Osteocyte (in vitro differentiated cells): ENCODE measurements around the gene LYSET. TPM values are rescaled to one million over a fixed set of nuclear protein-coding genes. Genes with fewer than 3 reads are reported as not detected.

Experiments
- DNase-seq: peaks from one replicate; pipeline ENCODE4 v3.0.0; 2021; ENCODE audit warnings: mixed read lengths; ENCODE audit not compliant: unreplicated experiment; ENCODE audit errors: extremely low spot score
- H3K27ac Mint-ChIP-seq: one replicate; pipeline ENCODE4 v1.8.0; 2021; ENCODE audit warnings: mild to moderate bottlenecking, mixed read lengths; ENCODE audit not compliant: unreplicated experiment
- H3K27me3 Mint-ChIP-seq: one replicate; pipeline ENCODE4 v1.8.0; 2021; ENCODE audit warnings: mixed read lengths; ENCODE audit not compliant: unreplicated experiment
- H3K36me3 Mint-ChIP-seq: one replicate; pipeline ENCODE4 v1.8.0; 2021; ENCODE audit warnings: mixed read lengths; ENCODE audit not compliant: unreplicated experiment
- H3K4me1 Mint-ChIP-seq: one replicate; pipeline ENCODE4 v1.8.0; 2021; ENCODE audit warnings: mixed read lengths; ENCODE audit not compliant: unreplicated experiment
- H3K4me3 Mint-ChIP-seq: one replicate; pipeline ENCODE4 v1.8.0; 2021; ENCODE audit warnings: mild to moderate bottlenecking, moderate library complexity, mixed read lengths; ENCODE audit not compliant: unreplicated experiment
- H3K9me3 Mint-ChIP-seq: one replicate; pipeline ENCODE4 v1.8.0; 2021; ENCODE audit warnings: mixed read lengths; ENCODE audit not compliant: unreplicated experiment
- CTCF ChIP-seq: fragments of 200-600 bp; sonication (generic); IDR thresholded peaks from 2 replicates; pipeline ENCODE4 v1.5.0; 2021; ENCODE audit warnings: antibody characterized with exemption, mild to moderate bottlenecking, moderate library complexity
- total RNA-seq: library from RNA; stranded (reverse); gene quantifications from 2 replicates; pipeline ENCODE4 v1.2.1, GENCODE V29; 2021

The LYSET gene
- total RNA-seq, 1 donor from 2014 or later = 23.1 TPM

GRCh38 chr14:93207468-93208308, 22.6 kb downstream of the LYSET start:
- Mint-ChIP-seq H3K27me3 (no peaks in the 10 kb centered on the region), H3K36me3 (peaks cover 9% of the 10 kb centered on the region), H3K9me3 (no peaks in the 10 kb centered on the region), H3K27ac (peak overlapping the region; percentile 99), H3K4me3 (peak overlapping the region; percentile 100), H3K4me1 (peaks cover 35% of the 10 kb centered on the region)
- peak; percentile 86 for DNase-seq
- TF ChIP-seq CTCF = peak; percentile 61

GRCh38 chr14:93212432-93212831, 27.3 kb downstream of the LYSET start:
- DNase-seq = no peak
- Mint-ChIP-seq H3K27ac (no peak overlapping the region), H3K36me3 (peaks cover 18% of the 10 kb centered on the region), H3K9me3 (no peaks in the 10 kb centered on the region), H3K4me3 (no peak overlapping the region), H3K27me3 (no peaks in the 10 kb centered on the region), H3K4me1 (peaks cover 18% of the 10 kb centered on the region)
- TF ChIP-seq CTCF = no peak

GRCh38 chr14:93214598-93214997, 29.5 kb downstream of the LYSET start:
- Mint-ChIP-seq H3K4me3 (no peak overlapping the region), H3K9me3 (no peaks in the 10 kb centered on the region), H3K27me3 (no peaks in the 10 kb centered on the region), H3K27ac (no peak overlapping the region), H3K4me1 (peaks cover under 1% of the 10 kb centered on the region), H3K36me3 (peaks cover 23% of the 10 kb centered on the region)
- DNase-seq = no peak
- no peak for TF ChIP-seq CTCF

GRCh38 chr14:93219103-93219726, 34.1 kb downstream of the LYSET start:
- TF ChIP-seq CTCF = peak; percentile 63
- DNase-seq = peak; percentile 27
- H3K36me3 Mint-ChIP-seq = peaks cover 33% of the 10 kb centered on the region
- H3K9me3 Mint-ChIP-seq = no peaks in the 10 kb centered on the region
- no peak overlapping the region for H3K27ac Mint-ChIP-seq
- H3K4me1 Mint-ChIP-seq = no peaks in the 10 kb centered on the region
- no peak overlapping the region for H3K4me3 Mint-ChIP-seq
- no peaks in the 10 kb centered on the region for H3K27me3 Mint-ChIP-seq

GRCh38 chr14:93220509-93220908, 35.4 kb downstream of the LYSET start:
- H3K36me3 Mint-ChIP-seq = peaks cover 37% of the 10 kb centered on the region
- H3K4me3 Mint-ChIP-seq = no peak overlapping the region
- H3K4me1 Mint-ChIP-seq = no peaks in the 10 kb centered on the region
- TF ChIP-seq CTCF = no peak
- no peaks in the 10 kb centered on the region for H3K9me3 Mint-ChIP-seq
- no peak overlapping the region for H3K27ac Mint-ChIP-seq
- DNase-seq = no peak
- no peaks in the 10 kb centered on the region for H3K27me3 Mint-ChIP-seq
